RKO (cell line): ENCODE data around the gene METTL23.

ENCODE experiments used
- DNase-seq: peaks from one replicate; pipeline ENCODE4 v3.0.0-alpha.2; 2016; ENCODE audit warnings: low spot score

Gene METTL23

DNA sequence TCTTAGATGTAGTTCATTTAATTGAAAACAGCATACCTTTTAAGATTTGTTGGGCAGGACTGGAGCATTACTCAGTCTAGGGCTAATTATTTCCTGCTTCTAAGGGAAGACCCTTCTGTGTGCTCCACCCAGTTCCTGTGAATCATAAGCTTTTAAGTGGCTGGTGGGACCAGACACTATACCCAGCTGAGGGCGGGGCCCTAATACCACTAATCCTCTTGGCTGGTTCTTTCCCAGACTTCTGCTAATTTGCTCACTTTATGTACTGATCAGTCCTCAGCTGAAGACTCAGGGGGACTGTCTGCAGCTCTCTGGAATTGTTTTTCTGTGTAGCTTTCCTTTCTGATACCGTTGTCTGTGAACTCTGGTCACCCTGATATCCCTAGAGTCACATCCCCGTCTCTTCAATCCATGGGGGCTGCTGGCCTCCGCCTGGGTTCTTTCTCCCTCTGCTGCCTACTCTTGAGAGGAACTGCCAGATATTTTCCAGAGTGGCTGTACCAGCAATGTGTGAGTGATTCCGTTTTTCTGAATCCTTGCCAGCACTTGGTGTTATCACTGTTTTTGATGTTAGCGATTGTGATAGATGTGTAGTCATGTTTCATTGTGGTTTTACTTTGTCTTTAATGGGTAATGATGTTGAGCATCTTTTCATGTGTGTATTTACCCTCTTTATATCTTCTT lies 46.3 kb downstream of the METTL23 start:
- DNase-seq = peak; percentile 40

DNA sequence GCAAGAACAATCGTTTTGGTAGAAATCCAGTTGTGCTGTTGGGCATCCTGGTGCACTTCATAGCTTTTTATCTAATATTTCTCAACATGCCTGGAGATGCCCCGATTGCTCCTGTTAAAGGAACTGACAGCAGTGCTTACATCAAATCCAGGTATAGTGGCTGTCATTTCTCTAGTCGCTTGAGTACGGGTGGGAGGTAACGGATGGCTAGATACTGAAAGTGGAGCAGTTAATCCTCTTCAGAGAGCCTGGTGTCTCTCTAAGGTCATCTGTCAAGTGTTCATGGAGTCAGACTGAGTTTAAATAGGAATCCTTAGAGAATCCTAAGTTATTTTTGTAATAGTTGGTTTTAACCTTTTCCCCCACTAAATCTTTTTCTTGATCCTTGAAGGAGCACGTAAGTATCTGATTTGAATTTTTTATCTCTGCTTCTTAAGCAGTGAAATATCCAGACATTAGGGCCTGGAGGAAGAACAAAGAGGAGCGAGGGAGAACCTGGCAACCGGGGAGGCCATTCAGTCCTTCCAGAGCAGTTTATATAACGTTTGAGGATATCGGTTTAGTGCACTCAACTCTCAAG lies 48.5 kb downstream of the METTL23 start:
- no peak for DNase-seq

DNA sequence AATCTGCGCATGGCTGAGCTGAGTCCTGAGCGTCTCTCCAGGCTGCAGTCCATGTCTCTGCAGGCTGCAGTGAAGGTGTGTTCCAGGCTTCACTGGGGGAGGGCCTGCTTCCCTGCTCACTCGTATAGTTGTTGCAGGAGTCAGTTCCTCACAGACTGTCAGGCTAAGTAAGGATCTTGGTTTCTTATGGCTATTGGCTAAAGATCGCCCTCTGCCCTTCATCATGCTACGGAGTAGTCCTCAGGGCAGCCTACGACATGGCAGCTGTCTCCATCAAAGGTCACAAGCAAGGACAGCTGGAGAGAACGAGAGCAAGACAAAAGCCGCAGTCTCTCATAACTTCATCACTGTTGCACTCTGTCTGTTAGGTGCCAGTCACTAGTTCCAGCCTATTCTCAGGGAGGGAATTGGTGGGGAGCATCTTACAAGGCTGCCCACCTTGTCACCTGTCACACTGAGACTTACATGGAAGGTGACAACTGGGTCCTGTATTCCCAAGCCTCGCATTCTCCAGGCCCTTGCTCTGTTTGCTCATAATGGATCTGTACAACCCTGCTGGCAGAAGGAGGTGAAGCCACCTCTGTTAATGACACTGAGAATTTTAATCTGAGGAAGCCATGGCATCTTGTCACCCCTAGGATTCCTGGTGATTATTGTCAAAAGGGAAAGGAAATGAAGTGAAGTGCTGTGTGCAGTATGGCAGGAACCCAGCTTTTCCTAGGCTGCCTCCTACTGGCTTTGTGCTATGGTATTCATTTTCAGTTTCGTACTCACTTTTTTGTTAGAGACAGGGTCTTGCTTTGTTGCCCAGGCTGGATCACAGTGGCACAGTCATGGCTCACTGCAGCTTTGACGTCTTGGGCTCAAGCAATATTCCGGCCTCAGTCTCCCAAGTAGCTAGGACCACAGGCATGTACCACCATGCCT lies 54.7 kb downstream of the METTL23 start:
- DNase-seq = no peak

DNA sequence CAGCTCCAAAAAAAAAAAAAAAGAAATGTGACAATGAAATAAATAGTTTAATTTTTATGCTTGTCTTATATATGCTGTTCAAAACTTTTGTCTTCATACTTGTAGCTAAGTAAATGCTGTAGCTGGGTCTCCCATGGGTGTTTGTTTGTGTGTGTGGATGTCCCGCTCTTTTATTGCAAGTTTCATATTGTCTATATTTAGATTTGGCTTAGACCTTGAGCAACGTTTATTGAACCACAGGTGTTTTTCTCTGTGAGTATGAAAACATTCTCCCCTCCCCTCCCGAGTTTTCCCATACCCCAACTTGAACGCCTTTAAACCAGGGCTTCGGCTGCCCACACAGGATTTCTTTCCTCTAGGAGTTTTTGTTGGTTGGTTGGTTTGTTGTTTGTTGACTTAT lies 56.5 kb downstream of the METTL23 start:
- DNase-seq = no peak
